SK-N-SH (cell line): ENCODE measurements around the gene GALNT12. TPM values are rescaled to one million over a fixed set of nuclear protein-coding genes. Genes with fewer than 3 reads are reported as not detected.

Experiments
- CTCF ChIA-PET: fragments of 300-600, 350-600 bp; formaldehyde crosslinking; extraction: SDS; loops from one replicate; lab custom pipeline; 2021; lab: Yijun Ruan, JAX
- POLR2A ChIA-PET: fragments of 350-600 bp; sonication (Branson Sonifier 250); formaldehyde crosslinking; extraction: SDS; loops from one replicate; lab custom pipeline; 2020; ENCODE audit warnings: antibody characterized with exemption, inconsistent platforms; lab: Yijun Ruan, JAX
- DNase-seq: peaks from one replicate; pipeline ENCODE4 v3.0.0; 2012
- H2AFZ ChIP-seq: fragments of 200-600 bp; sonication (generic); 2 replicates; pipeline ENCODE4 v1.8.1; 2016; ENCODE audit warnings: antibody characterized with exemption, mild to moderate bottlenecking, low read depth
- H3F3A ChIP-seq: fragments of 200-600 bp; sonication (generic); replicated peaks from 2 replicates; pipeline ENCODE3; 2016; ENCODE audit warnings: antibody characterized with exemption, mild to moderate bottlenecking; ENCODE audit not compliant: insufficient read depth
- H3K27ac ChIP-seq, 2 experiments: fragments of 200-500 bp in 1 of 2; fragments of 200-600 bp in 1 of 2; sonication (Bioruptor generic) in 1 of 2; sonication (generic), shearing (Covaris generic) in 1 of 2; 2 replicates each; pipeline versions ENCODE4 v1.5.1 to v1.6.1; 2014 to 2016; ENCODE audit warnings: low read depth in 2 of 2, inconsistent platforms in 1 of 2, low read length in 1 of 2, mild to moderate bottlenecking in 1 of 2, mixed read lengths in 1 of 2
- H3K27me3 ChIP-seq: fragments of 200-600 bp; sonication (generic), shearing (Covaris generic); 2 replicates; pipeline ENCODE4 v1.6.1; 2016; ENCODE audit warnings: mixed run types; ENCODE audit not compliant: insufficient read depth
- H3K36me3 ChIP-seq, 2 experiments: fragments of 200-500 bp in 1 of 2; fragments of 200-600 bp in 1 of 2; sonication (Bioruptor generic) in 1 of 2; sonication (generic) in 1 of 2; replicated peaks in 1 of 2; 2 replicates each; pipeline versions ENCODE3 to v1.5.1; 2014 to 2016; ENCODE audit warnings: low read length in 1 of 2, mild to moderate bottlenecking in 1 of 2; ENCODE audit not compliant: insufficient read depth in 2 of 2, control insufficient read depth in 1 of 2
- H3K4me1 ChIP-seq, 2 experiments: fragments of 200-500 bp in 1 of 2; fragments of 200-600 bp in 1 of 2; sonication (Bioruptor generic) in 1 of 2; sonication (generic), shearing (Covaris generic) in 1 of 2; 2 replicates each; pipeline versions ENCODE4 v1.5.1 to v1.6.1; 2014 to 2016; ENCODE audit warnings: low read depth in 1 of 2, low read length in 1 of 2, mixed run types in 1 of 2; ENCODE audit not compliant: insufficient read depth in 2 of 2, control insufficient read depth in 1 of 2
- H3K4me2 ChIP-seq: fragments of 200-600 bp; sonication (generic), shearing (Covaris generic); 2 replicates; pipeline ENCODE4 v1.6.1; 2017; ENCODE audit warnings: mixed run types
- H3K4me3 ChIP-seq, 2 experiments: fragments of 200-500 bp in 1 of 2; fragments of 200-600 bp in 1 of 2; sonication (Bioruptor generic) in 1 of 2; sonication (generic), shearing (Covaris generic) in 1 of 2; 2 replicates each; pipeline versions ENCODE4 v1.5.1 to v1.8.1; 2014 to 2016; ENCODE audit warnings: low read depth in 2 of 2, inconsistent platforms in 1 of 2, low read length in 1 of 2, mild to moderate bottlenecking in 1 of 2, mixed read lengths in 1 of 2, moderate library complexity in 1 of 2
- H3K79me2 ChIP-seq: fragments of 200-600 bp; sonication (generic); 2 replicates; pipeline ENCODE4 v1.8.1; 2017; ENCODE audit warnings: mild to moderate bottlenecking; ENCODE audit not compliant: insufficient read depth
- H3K9ac ChIP-seq: fragments of 200-600 bp; sonication (generic); 2 replicates; pipeline ENCODE4 v1.6.1; 2017; ENCODE audit warnings: mixed run types
- H3K9me2 ChIP-seq: fragments of 200-600 bp; sonication (generic); 2 replicates; pipeline ENCODE4 v1.6.1; 2017; ENCODE audit warnings: mixed run types
- H3K9me3 ChIP-seq: fragments of 200-600 bp; sonication (generic); 2 replicates; pipeline ENCODE4 v1.6.1; 2017; ENCODE audit warnings: mixed run types, mild to moderate bottlenecking, moderate library complexity
- H4K20me1 ChIP-seq: fragments of 200-600 bp; sonication (generic); 2 replicates; pipeline ENCODE4 v1.6.1; 2017; ENCODE audit warnings: mild to moderate bottlenecking, mixed run types; ENCODE audit not compliant: insufficient read depth
- CHD2 ChIP-seq: fragments of 150-350 bp; IDR thresholded peaks from 2 replicates; pipeline ENCODE4 v1.6.1; 2018; ENCODE audit warnings: low read length; ENCODE audit not compliant: partially characterized antibody
- CTCF ChIP-seq: fragments of 200-600 bp; sonication (generic); IDR thresholded peaks from 2 replicates; pipeline ENCODE4 v1.6.1; 2017; ENCODE audit warnings: antibody characterized with exemption, mild to moderate bottlenecking, moderate library complexity
- ELF1 ChIP-seq: IDR thresholded peaks from 2 replicates; pipeline ENCODE4 v1.4.0; 2012
- FOXJ3 ChIP-seq: sonication (generic); formaldehyde crosslinking; IDR thresholded peaks from 2 replicates; pipeline ENCODE4 v1.5.1; 2020; ENCODE audit warnings: mild to moderate bottlenecking, missing genetic modification reagents
- FOXM1 ChIP-seq: IDR thresholded peaks from 2 replicates; pipeline ENCODE4 v1.4.0; 2012; ENCODE audit warnings: low read depth, mild to moderate bottlenecking
- GATA2 ChIP-seq: sonication (generic); formaldehyde crosslinking; IDR thresholded peaks from 2 replicates; pipeline ENCODE4 v1.5.0; 2020; ENCODE audit warnings: mild to moderate bottlenecking, missing genetic modification reagents
- IRF3 ChIP-seq: fragments of 150-350 bp; IDR thresholded peaks from 2 replicates; pipeline ENCODE4 v1.6.1; 2016; ENCODE audit warnings: mild to moderate bottlenecking, low read depth, low read length
- MAX ChIP-seq: IDR thresholded peaks from 2 replicates; pipeline ENCODE4 v1.4.0; 2012; ENCODE audit warnings: low read depth
- MXI1 ChIP-seq: IDR thresholded peaks from 2 replicates; pipeline ENCODE4 v1.6.1; 2012; ENCODE audit warnings: mild to moderate bottlenecking, low read depth, low read length, improper control_type of control experiment
- NFIC ChIP-seq: IDR thresholded peaks from 2 replicates; pipeline ENCODE4 v1.4.0; 2012; ENCODE audit warnings: borderline replicate concordance
- NRF1 ChIP-seq: IDR thresholded peaks from 2 replicates; pipeline ENCODE4 v1.6.1; 2012; ENCODE audit warnings: low read depth, mild to moderate bottlenecking, low read length
- PBX3 ChIP-seq: IDR thresholded peaks from 2 replicates; pipeline ENCODE4; 2012
- POLR2AphosphoS5 ChIP-seq: IDR thresholded peaks from 2 replicates; pipeline ENCODE4 v1.6.1; 2012; ENCODE audit warnings: low read depth, low read length
- RCOR1 ChIP-seq: fragments of 150-350 bp; IDR thresholded peaks from 2 replicates; pipeline ENCODE4 v1.6.1; 2017; ENCODE audit warnings: antibody characterized with exemption, low read length
- REST ChIP-seq: IDR thresholded peaks from 2 replicates; pipeline ENCODE4 v1.6.1; 2012; ENCODE audit warnings: mild to moderate bottlenecking, low read depth, low read length, moderate library complexity
- RXRA ChIP-seq: IDR thresholded peaks from 2 replicates; pipeline ENCODE4 v1.4.0; 2012; ENCODE audit warnings: low read depth, mild to moderate bottlenecking, borderline replicate concordance
- SIN3A ChIP-seq: IDR thresholded peaks from 2 replicates; pipeline ENCODE4 v1.6.1; 2012; ENCODE audit warnings: low read depth, mild to moderate bottlenecking, low read length, moderate library complexity, borderline replicate concordance
- TCF12 ChIP-seq: IDR thresholded peaks from 2 replicates; pipeline ENCODE4 v1.4.0; 2012
- USF2 ChIP-seq: fragments of 150-350 bp; IDR thresholded peaks from 2 replicates; pipeline ENCODE4 v1.6.1; 2017; ENCODE audit warnings: antibody characterized with exemption, low read length, low read depth, borderline replicate concordance
- ZBTB33 ChIP-seq: IDR thresholded peaks from 2 replicates; pipeline ENCODE4 v1.4.0; 2012; ENCODE audit warnings: low read depth, borderline replicate concordance
- WGBS: methylation state at CpG from one replicate; pipeline ENCODE4 v1.1.6; 2017; ENCODE audit warnings: low lambda C conversion rate; 5-methylcytosine and 5-hydroxymethylcytosine counted together
- polyA plus RNA-seq, 3 experiments: library from polyadenylated mRNA; depleted of rRNA; stranded (reverse); fragments of >200 nt; gene quantifications; 2 replicates each; pipeline ENCODE4 v1.2.3, GENCODE V29; 2012

Gene GALNT12
- polyA plus RNA-seq, 1 of the 3 experiments (the other 2 are of a cell fraction): 7.4 TPM

GRCh38 chr9:98801969-98802371 is 5.5 kb upstream of the GALNT12 start:
- Histone ChIP-seq H3K9ac (no peak overlapping the region), H3K79me2 (no peaks in the 10 kb centered on the region), H3K4me1 (peaks cover 0 to 11% of the 10 kb centered on the region in 2 experiments; a peak in 1 of 4 replicates), H3K4me3 (no peak overlapping the region), H3K9me2 (no peaks in the 10 kb centered on the region), H3K9me3 (no peaks in the 10 kb centered on the region), H3K36me3 (no peaks in the 10 kb centered on the region), H3K4me2 (no peak overlapping the region), H3K27me3 (peaks cover 20% of the 10 kb centered on the region; the same call in 1 of the 2 replicates), H3F3A (no peaks in the 10 kb centered on the region), H2AFZ (no peak overlapping the region), H4K20me1 (no peaks in the 10 kb centered on the region), H3K27ac (no peak overlapping the region)
- no peak for TF ChIP-seq FOXJ3 (CRISPR knock-in tag)
- TF ChIP-seq USF2: no peak
- no peak for TF ChIP-seq MXI1
- no peak for TF ChIP-seq FOXM1
- TF ChIP-seq IRF3: no peak
- no peak for TF ChIP-seq NFIC
- no peak for TF ChIP-seq CTCF
- TF ChIP-seq MAX: no peak
- TF ChIP-seq TCF12: no peak
- TF ChIP-seq SIN3A: no peak
- no peak for TF ChIP-seq PBX3
- TF ChIP-seq ZBTB33: no peak
- TF ChIP-seq NRF1: no peak
- TF ChIP-seq POLR2AphosphoS5: no peak
- no peak for TF ChIP-seq GATA2 (CRISPR knock-in tag)
- TF ChIP-seq REST: no peak
- TF ChIP-seq RXRA: no peak
- TF ChIP-seq CHD2: no peak
- TF ChIP-seq RCOR1: no peak
- no peak for TF ChIP-seq ELF1
- WGBS: 50% methylated on average over 1 of the region's 1 CpG
- ChIA-PET POLR2A (no interaction called here), CTCF (interaction anchor here (0.9 to 2.2 kb wide), 6 partner anchors 9 to 1522 kb away, joined by 3 to 11 read pairs (median 3); no protein-coding TSS in a partner anchor)
- DNase-seq: no peak
